Central memory CD4-positive, alpha-beta T cell (primary cell): Measurements from ENCODE around the gene IL6R.

Source experiments
- DNase-seq: peaks from one replicate; pipeline ENCODE4 v3.0.0; 2022

Gene IL6R

GRCh38 chr1:154427173-154428139, 22.3 kb downstream of the IL6R start:
- DNase-seq: no peak

GRCh38 chr1:154429118-154429517, 24.0 kb downstream of the IL6R start:
- DNase-seq: no peak

DNA sequence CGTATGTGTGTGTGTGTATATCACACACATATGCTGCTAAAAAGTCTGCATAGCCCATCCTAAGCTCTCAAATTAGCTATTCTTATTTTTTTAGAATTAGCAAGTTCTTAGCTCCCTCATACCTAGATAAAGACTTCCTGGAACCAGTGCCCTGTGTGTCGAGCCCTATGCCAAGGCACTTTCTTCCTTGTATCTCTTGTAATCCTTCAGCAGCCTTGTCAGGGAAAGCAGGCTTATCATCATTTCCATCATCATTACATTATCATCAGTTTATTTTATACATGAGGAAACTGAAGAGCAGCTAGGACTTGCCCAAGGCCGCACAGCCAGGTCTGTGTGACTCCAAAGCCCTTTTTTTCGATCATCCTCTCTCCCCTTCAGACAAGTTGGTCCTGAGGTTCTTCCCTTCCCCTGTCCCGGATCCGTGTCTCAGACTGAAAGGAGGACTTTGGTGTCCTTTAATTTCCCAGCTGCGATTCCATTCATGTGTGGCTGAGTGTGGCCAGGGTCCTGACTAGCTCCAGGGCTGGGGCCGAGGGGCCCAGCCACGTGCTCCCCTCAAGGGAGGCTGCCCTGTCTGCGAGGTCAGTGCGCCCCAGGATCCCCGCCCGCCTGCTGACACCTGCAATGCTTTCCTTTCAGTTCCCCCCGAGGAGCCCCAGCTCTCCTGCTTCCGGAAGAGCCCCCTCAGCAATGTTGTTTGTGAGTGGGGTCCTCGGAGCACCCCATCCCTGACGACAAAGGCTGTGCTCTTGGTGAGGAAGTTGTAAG, 24.9 kb downstream of the IL6R start:
- DNase-seq: no peak

DNA sequence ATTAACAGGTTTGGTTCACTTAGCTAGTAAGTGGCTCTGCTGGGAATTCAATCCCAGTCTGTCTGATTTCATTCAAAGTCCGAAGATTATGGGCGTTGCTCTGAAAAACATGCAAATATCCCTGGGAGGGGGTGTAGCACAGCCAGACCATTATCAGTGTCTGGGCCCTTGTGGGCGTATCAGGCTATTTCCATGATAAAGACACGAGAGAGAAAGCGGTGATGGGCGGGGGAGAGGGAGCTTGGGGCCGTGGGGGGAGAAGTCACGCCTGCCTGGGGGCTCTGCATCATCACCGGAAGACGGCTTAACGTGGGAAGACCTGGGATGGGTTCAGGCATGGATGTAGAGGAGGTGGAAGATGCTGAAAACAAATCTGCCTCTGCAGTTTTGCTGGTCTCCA, 25.8 kb downstream of the IL6R start:
- no peak for DNase-seq

DNA sequence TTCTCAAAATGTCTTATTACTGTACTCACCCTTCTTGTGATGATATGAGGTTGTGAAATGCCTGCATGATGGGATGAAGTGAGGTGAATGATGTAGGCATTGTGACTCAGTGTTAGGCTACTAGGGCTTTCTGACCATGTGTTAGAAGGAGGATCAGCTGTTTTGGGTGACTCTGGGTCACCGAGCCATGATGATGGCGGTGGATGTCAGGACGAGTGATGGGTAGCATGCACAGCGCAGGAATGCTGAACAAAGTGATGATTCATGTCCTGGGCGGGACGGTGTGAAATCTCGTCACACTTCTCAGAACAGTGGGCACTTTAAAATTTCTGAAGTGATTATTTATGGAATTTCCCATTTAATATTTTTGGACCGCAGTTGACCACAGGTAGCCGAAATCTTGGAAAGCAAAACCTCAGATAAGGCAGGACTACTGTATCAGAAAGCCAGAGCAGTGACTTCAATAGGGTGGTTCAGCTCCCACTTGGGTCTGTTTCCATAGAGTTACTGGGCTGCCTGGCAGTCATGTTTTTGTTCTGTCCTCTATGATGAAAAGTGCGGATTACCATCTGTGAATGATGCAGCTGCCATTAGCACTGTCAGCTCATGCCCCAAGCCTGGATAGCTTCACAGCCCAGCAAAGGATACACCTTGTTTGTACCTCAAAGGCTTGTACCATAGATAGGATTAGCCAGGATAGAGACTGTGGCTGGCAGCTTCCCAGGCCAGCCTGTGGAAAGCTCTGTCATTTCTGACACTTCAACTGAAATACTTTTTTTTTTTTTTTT, 26.6 kb downstream of the IL6R start:
- DNase-seq: no peak

DNA sequence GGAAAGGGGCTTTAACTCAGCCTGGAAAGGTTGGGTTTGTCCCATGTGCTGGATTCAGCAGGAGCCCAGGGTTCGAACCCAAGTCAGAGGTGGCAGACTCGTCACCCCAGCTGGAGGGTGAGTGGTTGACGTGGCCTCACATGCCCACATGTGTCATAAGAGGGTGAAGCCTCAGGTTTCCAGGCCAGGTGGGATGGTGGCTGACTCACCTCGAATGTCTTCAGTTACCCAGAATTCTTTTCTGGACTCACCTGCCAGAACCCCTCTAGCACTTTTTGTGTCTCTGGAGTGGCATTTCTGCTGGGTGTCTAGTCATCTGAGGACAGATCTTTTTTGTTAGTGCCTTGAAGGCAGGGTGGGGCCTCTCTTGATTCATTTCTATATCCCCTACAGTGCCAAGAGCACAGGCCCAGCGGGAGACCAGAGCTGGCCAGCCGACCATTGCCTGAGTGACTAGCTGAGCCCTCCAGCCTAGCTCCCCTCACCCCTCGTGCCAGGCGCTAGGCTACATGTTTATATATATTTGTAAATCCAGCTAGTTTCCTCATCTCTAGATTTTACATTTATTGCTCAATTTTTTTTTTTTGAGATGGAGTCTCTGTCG, 28.1 kb downstream of the IL6R start:
- no peak for DNase-seq

DNA sequence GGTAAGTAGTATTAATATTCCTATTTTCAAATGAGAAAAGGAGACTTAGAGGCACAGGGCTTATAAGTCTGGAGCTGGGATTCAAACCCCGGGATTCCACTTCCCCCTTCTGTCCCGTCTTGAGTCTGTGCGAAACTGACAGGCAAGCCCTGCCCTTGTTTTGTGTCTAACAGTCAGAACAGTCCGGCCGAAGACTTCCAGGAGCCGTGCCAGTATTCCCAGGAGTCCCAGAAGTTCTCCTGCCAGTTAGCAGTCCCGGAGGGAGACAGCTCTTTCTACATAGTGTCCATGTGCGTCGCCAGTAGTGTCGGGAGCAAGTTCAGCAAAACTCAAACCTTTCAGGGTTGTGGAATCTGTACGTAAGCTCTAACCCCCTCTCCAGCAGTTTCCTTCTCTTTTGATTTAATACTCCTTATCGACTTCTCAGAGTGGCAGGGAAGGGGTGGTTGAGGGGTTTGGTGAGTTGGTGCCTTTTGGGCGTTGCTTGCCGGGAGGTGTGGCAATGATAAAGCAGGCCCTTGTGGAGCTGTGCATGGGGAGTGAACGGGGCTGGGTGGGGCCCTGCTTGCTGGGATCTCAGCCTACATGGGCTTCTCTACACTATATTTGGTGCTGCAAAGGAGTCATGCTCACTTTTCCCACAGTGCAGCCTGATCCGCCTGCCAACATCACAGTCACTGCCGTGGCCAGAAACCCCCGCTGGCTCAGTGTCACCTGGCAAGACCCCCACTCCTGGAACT, 29.4 kb downstream of the IL6R start:
- DNase-seq: no peak

- DNase-seq: no peak
Measured at GRCh38 chr1:154435599-154436200, 30.6 kb downstream of the IL6R start.

GRCh38 chr1:154436433-154436832, 31.3 kb downstream of the IL6R start:
- no peak for DNase-seq

DNA sequence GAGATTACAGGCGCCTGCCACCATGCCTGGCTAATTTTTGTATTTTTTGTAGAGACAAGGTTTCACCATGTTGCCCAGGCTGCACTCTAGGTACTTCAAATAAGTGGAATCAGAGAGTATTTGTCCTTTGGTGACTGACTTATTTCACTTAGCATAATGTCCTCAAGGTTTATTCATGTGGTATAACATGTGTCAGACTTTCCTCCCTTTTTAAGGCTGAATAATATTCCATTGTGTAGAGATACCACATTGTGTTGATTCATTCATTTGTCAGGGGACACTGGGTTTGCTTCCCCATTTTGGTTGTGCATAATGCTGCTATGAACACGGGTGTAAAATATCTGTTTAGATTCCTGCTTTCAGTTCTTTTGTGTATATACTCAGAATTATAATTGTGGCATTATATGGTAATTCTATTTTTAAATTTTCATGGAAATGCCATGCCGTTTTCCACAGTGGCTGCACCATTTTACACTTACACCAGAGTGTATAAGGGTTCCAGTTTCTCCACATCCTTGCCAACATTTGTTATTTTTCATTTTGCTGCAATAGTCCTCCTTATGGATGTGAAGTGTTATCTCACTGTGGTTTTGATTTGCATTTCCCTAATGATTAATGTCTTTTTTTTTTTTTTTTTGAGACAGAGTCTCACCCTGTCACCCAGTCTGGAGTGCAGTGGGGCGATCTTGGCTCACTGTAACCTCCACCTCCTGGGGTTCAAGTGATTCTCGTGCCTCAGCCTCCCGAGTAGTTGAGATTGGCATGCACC, 35.1 kb downstream of the IL6R start:
- no peak for DNase-seq

DNA sequence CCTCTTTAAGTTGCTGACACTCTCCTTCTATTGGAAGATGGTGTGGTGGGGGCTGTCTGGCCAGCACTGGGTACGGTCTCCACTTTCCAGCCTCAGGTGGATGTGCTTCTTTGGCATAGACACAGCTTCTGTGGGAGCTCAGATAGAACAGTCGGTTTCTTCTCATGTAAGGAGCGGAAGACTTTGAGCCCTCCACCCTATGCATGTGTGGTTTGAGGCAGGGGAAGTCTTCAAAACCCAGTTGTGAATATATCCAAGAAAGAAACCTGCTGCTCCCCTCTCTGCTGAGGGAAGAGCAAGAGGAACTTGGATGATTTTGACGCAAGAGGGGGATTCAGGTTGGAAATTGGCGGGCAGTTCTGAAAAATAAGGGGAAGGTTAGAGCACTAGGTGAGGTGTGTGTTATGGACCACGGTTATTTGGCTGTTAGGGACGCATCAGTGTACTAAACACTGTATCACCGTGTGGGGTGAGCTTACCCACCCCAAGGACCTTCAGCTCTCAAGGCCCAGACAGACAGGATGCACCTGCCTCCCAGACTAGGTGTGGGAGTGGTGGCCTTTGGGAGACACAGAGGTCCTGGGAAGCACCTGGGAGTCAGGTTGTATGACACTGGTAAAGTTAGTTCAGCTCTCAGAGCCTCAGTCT, 36.2 kb downstream of the IL6R start:
- peak; percentile 19 for DNase-seq

- no peak for DNase-seq
Measured at GRCh38 chr1:154442006-154442740, 37.0 kb downstream of the IL6R start.

- DNase-seq: no peak
Measured at GRCh38 chr1:154443274-154444013, 38.3 kb downstream of the IL6R start.

GRCh38 chr1:154445040-154445472, 39.9 kb downstream of the IL6R start:
- no peak for DNase-seq

- no peak for DNase-seq
Measured at GRCh38 chr1:154446292-154446691, 41.1 kb downstream of the IL6R start.

DNA sequence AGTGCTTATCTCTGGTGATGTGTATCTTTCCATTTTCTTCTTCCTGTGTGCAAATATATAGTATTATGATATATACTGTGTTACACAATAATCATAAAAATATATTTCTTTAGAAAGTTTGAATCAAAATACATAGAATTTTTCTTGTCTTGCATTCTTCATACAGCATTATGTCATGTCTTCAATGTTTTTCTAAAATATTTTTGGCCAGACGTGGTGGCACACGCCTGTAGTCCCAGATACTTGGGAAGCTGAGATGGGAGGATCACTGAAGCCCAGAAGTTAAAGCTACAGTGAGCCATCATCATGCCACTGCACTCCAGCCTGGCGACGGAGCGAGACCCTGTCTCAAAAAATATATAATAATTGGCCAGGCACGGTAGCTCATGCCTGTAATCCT, 41.6 kb downstream of the IL6R start:
- DNase-seq: no peak

- no peak for DNase-seq
Measured at GRCh38 chr1:154448331-154448811, 43.2 kb downstream of the IL6R start.

DNA sequence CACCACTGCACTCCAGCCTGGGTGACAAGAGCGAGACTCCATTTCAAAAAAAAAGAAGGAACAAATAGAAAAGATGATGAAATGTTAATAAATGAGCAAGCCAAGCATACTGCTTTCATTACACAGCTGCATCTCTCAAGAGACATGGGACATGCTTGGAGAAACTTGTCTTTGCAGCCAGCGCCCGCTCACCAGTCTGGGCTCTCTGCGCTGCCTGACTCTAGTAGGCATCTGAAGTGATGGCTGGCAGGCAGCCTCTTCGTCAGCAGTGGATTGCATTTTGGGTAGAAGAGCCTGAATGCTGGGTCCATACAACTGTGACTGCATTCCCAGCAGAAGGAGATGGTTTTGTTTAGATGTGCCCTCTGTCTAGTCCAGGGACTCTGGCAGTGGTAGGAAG, 48.0 kb downstream of the IL6R start:
- no peak for DNase-seq
